D721Med (cell line): ENCODE results near the gene ARHGDIA.

Experiments used
- DNase-seq: peaks from one replicate; pipeline ENCODE4 v3.0.0; 2011; ENCODE audit warnings: low spot score; ENCODE audit not compliant: insufficient read length
- FAIRE-seq: peaks from 2 replicates; lab custom pipeline; 2011; peaks lifted over from hg19 to GRCh38; lab: Jason Lieb, UNC
- CTCF ChIP-seq: IDR thresholded peaks from 2 replicates; pipeline ENCODE4 v1.5.1; 2012; ENCODE audit warnings: mild to moderate bottlenecking, control low read depth; ENCODE audit not compliant: insufficient read depth; ENCODE audit errors: missing control alignments

Gene ARHGDIA

GRCh38 chr17:81838753-81839255 is 32.3 kb downstream of the ARHGDIA start:
- no peak for DNase-seq
- TF ChIP-seq CTCF = no peak
- no peak for FAIRE-seq

- FAIRE-seq (no peak), DNase-seq (no peak)
- no peak for TF ChIP-seq CTCF
Measured at GRCh38 chr17:81837641-81838040, 33.5 kb downstream of the ARHGDIA start.

DNA sequence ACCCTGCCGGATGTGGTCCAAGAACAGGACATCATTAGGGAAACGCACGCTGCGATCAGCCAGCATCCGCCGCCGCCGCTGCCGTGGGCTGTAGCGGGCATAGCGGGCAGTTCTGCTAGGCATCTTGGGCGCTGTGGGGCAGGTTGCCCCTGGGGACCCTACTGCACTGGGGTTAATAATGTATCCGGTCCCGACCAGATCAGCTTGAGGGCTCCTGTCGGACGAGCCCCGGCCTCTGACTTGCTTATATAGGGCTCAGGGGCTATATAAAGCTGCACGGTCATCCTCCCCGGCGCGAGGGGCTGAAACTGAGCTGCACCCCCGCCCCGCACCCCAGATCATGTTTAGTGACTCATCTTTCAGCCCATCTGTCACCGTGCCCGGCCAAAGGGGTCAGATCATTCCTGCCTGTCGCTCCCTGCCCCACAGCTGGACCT is 36.3 kb downstream of the ARHGDIA start, which contains the start of gene PPP1R27:
Gene PPP1R27 (minus strand): TSS at position 220 of the 437 bp plus-strand sequence. CDS start 97 bp downstream, at position 123.
- no peak for DNase-seq

DNA sequence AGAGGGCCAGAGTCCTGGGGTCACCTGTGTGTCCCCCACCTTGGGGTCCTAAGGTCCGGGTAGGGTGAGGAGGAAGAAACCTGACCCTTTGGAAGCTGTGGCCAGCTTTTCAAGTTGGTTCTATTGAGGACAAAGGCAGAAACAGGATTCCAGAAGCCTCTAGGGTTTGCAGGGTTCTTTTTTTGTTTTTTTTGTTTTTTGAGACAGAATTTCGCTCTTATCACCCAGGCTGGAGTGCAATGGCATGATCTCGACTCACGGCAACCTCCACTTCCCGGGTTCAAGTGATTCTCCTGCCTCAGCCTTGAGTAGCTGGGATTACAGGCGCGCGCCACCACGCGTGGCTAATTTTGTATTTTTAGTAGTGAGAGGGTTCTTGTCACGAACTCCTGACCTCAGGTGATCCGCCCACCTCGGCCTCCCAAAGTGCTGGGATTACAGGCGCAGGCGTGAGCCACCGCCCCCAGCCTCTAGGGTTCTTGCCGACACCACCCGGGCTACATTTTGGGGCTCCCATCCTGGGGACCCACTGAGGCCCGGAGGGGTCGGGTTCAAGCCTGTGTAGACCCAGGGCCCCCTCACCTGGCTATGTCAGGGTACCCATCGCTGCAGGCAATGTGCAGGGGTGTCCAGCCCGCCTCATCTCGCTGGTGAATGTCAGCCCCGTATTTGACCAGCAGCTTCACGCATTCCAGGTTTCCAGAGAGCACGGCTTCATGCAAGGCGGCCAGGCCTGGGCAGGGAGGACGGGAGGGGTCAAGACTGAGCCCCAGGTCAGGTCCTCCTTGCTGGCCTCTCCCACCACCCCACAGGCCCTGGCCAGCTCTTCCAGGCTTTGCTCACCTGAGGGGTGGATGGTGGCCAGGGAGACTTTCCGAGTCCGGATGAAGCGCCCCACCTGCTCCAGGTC is 37.0 kb downstream of the ARHGDIA start:
- TF ChIP-seq CTCF = no peak

More for the DNA sequence above, 36.3 kb downstream of the ARHGDIA start, which contains the start of gene PPP1R27:
- no peak for TF ChIP-seq CTCF
- no peak for FAIRE-seq

DNA sequence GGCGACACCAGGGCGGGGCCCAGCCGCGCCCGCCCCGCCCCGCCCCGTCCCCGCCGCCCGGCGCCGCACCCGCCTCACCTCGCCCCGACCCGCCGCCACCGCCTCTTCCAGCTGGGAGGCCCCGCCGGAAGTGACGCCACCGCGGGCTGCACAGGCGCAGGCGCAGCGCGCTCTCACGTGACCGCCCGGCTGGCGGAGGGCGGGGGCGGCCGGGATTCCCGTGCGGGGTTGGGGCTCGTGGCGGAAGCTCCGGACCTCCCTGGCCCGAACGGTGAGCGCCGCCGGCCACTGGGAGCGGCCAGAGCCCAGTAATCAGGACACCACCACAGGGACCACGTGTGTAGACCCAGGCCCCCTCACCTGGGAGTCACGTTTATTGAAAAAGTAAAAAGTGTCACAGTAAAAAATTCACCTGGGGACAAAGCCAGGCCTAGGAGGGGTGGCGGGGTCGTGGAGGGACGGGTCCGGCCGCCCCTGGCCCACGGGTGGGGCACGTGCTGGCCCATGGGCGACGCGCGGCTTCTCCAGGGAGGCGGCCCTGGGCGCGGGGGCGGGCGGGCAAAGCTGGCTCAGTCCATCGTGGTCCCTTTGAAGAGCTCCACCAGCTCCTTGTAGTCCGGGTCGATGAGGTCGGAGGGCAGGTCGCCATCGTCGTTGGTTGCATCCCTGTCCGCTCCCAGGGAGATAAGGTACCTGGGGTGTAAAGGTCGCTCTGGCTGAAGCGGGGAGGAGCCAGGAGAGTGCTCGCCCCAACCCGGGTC is 37.8 kb downstream of the ARHGDIA start, which contains the start of gene MCRIP1:
Gene MCRIP1 (minus strand): TSS at position 132 of the 761 bp plus-strand sequence. CDS start 8,785 bp downstream, outside the sequence.
- TF ChIP-seq CTCF = no peak
- DNase-seq (peak; percentile 98), FAIRE-seq (no peak)

More for the DNA sequence above, 37.0 kb downstream of the ARHGDIA start:
- DNase-seq (no peak), FAIRE-seq (no peak)

GRCh38 chr17:81832608-81833159 is 38.5 kb downstream of the ARHGDIA start:
- TF ChIP-seq CTCF = no peak
- DNase-seq (no peak), FAIRE-seq (no peak)
